IPS-18a (cell line): Measurements from ENCODE around the gene UPF1.
"Not testable (repeated sequence)": the region's sequence is repeated elsewhere in the genome, so short reads cannot be mapped to it uniquely, and the experiment has no call there.

Experiments used
- H3K27ac ChIP-seq: one replicate; pipeline ENCODE4 v1.5.1; 2013; ENCODE audit warnings: low read length
- H3K27me3 ChIP-seq: one replicate; pipeline ENCODE4 v1.6.1; 2013; ENCODE audit warnings: mild to moderate bottlenecking, low read length; ENCODE audit not compliant: control insufficient read depth, insufficient read depth
- H3K36me3 ChIP-seq: one replicate; pipeline ENCODE4 v1.6.1; 2013; ENCODE audit warnings: low read depth, low read length; ENCODE audit not compliant: control insufficient read depth
- H3K4me1 ChIP-seq: one replicate; pipeline ENCODE4 v1.6.1; 2013; ENCODE audit warnings: low read depth, low read length; ENCODE audit not compliant: control insufficient read depth
- H3K4me3 ChIP-seq: one replicate; pipeline ENCODE4 v1.5.1; 2013; ENCODE audit warnings: low read length
- H3K9ac ChIP-seq: one replicate; pipeline ENCODE4 v1.6.1; 2013; ENCODE audit warnings: mild to moderate bottlenecking, low read length, moderate library complexity
- H3K9me3 ChIP-seq: one replicate; pipeline ENCODE4 v1.6.1; 2013; ENCODE audit warnings: low read depth, low read length; ENCODE audit not compliant: control insufficient read depth

The UPF1 gene

GRCh38 chr19:18802354-18802753, 29.4 kb upstream of the UPF1 start:
- no peak overlapping the region for H3K9ac ChIP-seq
- no peak overlapping the region for H3K4me3 ChIP-seq
- no peaks in the 10 kb centered on the region for H3K9me3 ChIP-seq
- H3K4me1 ChIP-seq: no peaks in the 10 kb centered on the region
- H3K27ac ChIP-seq: no peak overlapping the region
- no peaks in the 10 kb centered on the region for H3K36me3 ChIP-seq
- H3K27me3 ChIP-seq: peaks cover 40% of the 10 kb centered on the region

- no peak overlapping the region for H3K9ac ChIP-seq
- no peaks in the 10 kb centered on the region for H3K4me1 ChIP-seq
- no peak overlapping the region for H3K4me3 ChIP-seq
- no peaks in the 10 kb centered on the region for H3K36me3 ChIP-seq
- H3K27me3 ChIP-seq: peaks cover 32% of the 10 kb centered on the region
- no peak overlapping the region for H3K27ac ChIP-seq
- H3K9me3 ChIP-seq: no peaks in the 10 kb centered on the region
Measured at GRCh38 chr19:18803550-18804138, 28.1 kb upstream of the UPF1 start.

GRCh38 chr19:18804139-18804601, 27.6 kb upstream of the UPF1 start:
- H3K9me3 ChIP-seq: no peaks in the 10 kb centered on the region
- no peak overlapping the region for H3K4me3 ChIP-seq
- no peaks in the 10 kb centered on the region for H3K4me1 ChIP-seq
- peaks cover 32% of the 10 kb centered on the region for H3K27me3 ChIP-seq
- H3K27ac ChIP-seq: no peak overlapping the region
- H3K9ac ChIP-seq: no peak overlapping the region
- no peaks in the 10 kb centered on the region for H3K36me3 ChIP-seq

GRCh38 chr19:18804643-18805042, 27.1 kb upstream of the UPF1 start:
- Histone ChIP-seq H3K9ac (no peak overlapping the region), H3K9me3 (no peaks in the 10 kb centered on the region), H3K4me1 (no peaks in the 10 kb centered on the region)

DNA sequence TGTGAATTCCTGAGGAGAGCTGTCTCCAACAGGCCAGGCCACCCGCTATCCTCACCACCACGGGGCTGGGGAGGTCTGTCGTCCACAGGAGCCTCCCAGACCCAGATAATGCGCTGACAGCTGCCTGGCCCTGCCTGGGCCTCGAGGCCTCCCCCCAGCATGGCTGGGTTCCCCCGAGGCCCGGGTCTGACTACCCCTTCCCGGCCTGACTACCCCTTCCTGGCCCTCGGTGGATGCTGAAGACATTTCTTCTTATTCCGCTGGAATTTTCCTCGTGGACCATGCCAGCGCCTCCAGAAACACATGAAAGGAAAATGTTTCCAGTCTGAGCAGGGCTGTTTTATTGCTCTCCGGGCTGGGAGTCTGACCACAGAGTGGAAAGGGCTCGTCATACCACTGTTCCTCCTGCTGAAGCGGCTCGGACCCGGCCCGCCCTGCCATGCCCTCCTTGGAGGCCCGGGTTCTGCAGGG, 23.9 kb upstream of the UPF1 start:
- Histone ChIP-seq H3K4me1 (no peaks in the 10 kb centered on the region), H3K4me3 (no peak overlapping the region), H3K9ac (no peak overlapping the region), H3K36me3 (no peaks in the 10 kb centered on the region), H3K9me3 (no peaks in the 10 kb centered on the region), H3K27me3 (peaks cover 15% of the 10 kb centered on the region), H3K27ac (no peak overlapping the region)

More at GRCh38 chr19:18804643-18805042, 27.1 kb upstream of the UPF1 start:
- Histone ChIP-seq H3K27ac (no peak overlapping the region), H3K4me3 (no peak overlapping the region), H3K27me3 (peaks cover 28% of the 10 kb centered on the region), H3K36me3 (no peaks in the 10 kb centered on the region)

GRCh38 chr19:18809149-18809868, 22.4 kb upstream of the UPF1 start:
- Histone ChIP-seq H3K9ac (no peak overlapping the region), H3K27ac (no peak overlapping the region), H3K27me3 (peaks cover 27% of the 10 kb centered on the region), H3K4me3 (no peak overlapping the region), H3K4me1 (no peaks in the 10 kb centered on the region), H3K36me3 (no peaks in the 10 kb centered on the region), H3K9me3 (no peaks in the 10 kb centered on the region)

GRCh38 chr19:18811638-18812037, 20.1 kb upstream of the UPF1 start:
- not testable (repeated sequence) for H3K4me1 ChIP-seq, H3K27ac ChIP-seq, H3K9me3 ChIP-seq, H3K4me3 ChIP-seq, H3K36me3 ChIP-seq, H3K9ac ChIP-seq
- peaks cover 27% of the 10 kb centered on the region for H3K27me3 ChIP-seq

DNA sequence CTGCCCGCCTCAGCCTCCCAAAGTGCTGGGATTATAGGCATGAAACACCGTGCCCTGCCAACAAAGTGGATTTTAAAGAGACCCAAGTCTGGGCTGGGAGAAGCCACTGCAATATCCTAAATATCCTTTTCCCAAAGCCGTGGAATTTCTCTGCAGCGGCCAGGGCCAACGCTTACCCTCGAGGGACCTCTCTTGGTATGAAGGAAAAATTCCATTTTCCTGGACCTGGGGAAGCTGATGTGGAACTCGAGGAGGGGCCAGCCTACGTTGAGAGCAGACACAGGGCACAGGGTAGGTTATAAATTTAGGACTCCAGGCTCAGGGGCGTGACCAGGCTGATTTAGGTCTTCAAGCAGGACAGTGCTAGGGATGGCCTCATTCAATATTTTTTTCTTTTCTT, 17.7 kb upstream of the UPF1 start:
- Histone ChIP-seq H3K36me3 (no peaks in the 10 kb centered on the region), H3K9ac (no peak overlapping the region), H3K27ac (no peak overlapping the region), H3K9me3 (no peaks in the 10 kb centered on the region), H3K27me3 (peaks cover 20% of the 10 kb centered on the region), H3K4me1 (no peaks in the 10 kb centered on the region), H3K4me3 (no peak overlapping the region)

GRCh38 chr19:18815673-18816072, 16.1 kb upstream of the UPF1 start:
- Histone ChIP-seq H3K4me3 (no peak overlapping the region), H3K27ac (no peak overlapping the region), H3K9ac (no peak overlapping the region), H3K27me3 (peaks cover 18% of the 10 kb centered on the region), H3K36me3 (no peaks in the 10 kb centered on the region), H3K9me3 (no peaks in the 10 kb centered on the region), H3K4me1 (no peaks in the 10 kb centered on the region)

- not testable (repeated sequence) for H3K4me3 ChIP-seq, H3K9ac ChIP-seq, H3K9me3 ChIP-seq, H3K27ac ChIP-seq, H3K4me1 ChIP-seq, H3K36me3 ChIP-seq
- peaks cover 18% of the 10 kb centered on the region for H3K27me3 ChIP-seq
Measured at GRCh38 chr19:18816645-18817044, 15.1 kb upstream of the UPF1 start.

DNA sequence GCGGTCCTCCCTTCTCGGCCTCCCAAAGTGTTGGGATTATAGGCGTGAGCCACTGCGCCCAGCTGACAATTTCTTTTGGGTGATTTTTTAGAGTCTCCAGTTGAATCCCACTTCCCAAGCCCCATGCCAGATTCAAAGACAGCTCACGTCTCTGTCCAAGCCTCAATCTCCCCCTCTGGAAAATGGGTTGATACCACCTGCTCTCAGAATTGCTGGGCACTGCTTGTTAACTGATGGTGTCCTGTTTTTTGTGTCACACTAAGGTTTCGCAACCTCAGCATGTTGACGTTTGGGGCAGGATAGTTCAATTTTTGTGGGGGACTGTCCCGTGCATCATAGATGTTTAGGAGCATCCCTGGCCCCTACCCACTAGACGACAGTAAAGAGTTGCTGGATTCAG, 14.2 kb upstream of the UPF1 start:
- Histone ChIP-seq H3K27ac (no peak overlapping the region), H3K4me1 (no peaks in the 10 kb centered on the region)

GRCh38 chr19:18828786-18829185, 3.0 kb upstream of the UPF1 start:
- Histone ChIP-seq H3K9me3 (no peaks in the 10 kb centered on the region), H3K27ac (no peak overlapping the region), H3K36me3 (no peaks in the 10 kb centered on the region), H3K4me3 (no peak overlapping the region), H3K27me3 (peaks cover 13% of the 10 kb centered on the region), H3K4me1 (peaks cover 8% of the 10 kb centered on the region), H3K9ac (no peak overlapping the region)

More for the DNA sequence above, 14.2 kb upstream of the UPF1 start:
- H3K9ac ChIP-seq: no peak overlapping the region
- no peaks in the 10 kb centered on the region for H3K36me3 ChIP-seq
- H3K27me3 ChIP-seq: peaks cover 16% of the 10 kb centered on the region
- H3K4me3 ChIP-seq: no peak overlapping the region
- no peaks in the 10 kb centered on the region for H3K9me3 ChIP-seq
